Body of pancreas (tissue), 4 donors: ENCODE results near the gene GON4L.

Experiments
- POLR2A ChIP-seq, 3 donors: fragments of 450-650 bp; IDR thresholded peaks; one replicate each; pipeline ENCODE4 v1.6.1; 2016; ENCODE audit warnings: antibody characterized with exemption in 3 of 3, mild to moderate bottlenecking in 2 of 3
- TF ChIP-seq, protein P1 (sequence below), 7 experiments: fragments of 450-650 bp in 4 of 7; fragments of 200-600 bp in 3 of 7; sonication (generic) in 3 of 7; IDR thresholded peaks; one replicate each; pipeline ENCODE4 v1.5.1; 2016 to 2019; ENCODE audit warnings: antibody characterized with exemption in 7 of 7

DNA sequence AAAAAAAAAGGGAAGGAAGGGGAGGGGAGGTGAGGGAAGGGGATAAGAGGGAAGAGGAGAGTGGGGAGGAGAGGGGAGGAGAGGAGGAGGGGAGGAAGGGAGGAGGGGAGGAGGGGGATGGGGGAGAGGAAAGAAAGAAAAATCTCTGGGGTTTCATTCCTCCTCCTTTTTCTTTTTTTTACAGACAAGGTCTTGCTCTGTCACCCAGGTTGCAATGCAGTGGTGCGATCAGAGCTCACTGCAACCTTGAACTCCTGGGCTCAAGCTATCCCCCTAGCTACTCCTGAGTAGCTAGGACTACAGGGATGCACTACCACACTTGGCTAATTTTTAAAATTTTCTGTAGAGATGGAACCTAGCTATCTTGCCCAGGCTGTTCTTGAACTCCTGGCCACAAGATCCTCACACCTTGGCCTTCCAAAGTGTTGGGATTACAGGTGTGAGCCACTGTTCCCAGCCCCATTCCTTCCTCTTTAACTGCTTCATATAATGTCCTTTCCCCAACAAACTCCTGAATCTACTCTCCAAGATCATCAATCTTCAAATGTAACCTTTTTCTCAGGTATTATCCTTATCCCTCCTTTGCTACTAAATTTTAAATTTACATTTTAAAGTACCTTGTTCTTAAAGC is 23.2 kb downstream of the GON4L start:
- TF ChIP-seq, protein P1, sequence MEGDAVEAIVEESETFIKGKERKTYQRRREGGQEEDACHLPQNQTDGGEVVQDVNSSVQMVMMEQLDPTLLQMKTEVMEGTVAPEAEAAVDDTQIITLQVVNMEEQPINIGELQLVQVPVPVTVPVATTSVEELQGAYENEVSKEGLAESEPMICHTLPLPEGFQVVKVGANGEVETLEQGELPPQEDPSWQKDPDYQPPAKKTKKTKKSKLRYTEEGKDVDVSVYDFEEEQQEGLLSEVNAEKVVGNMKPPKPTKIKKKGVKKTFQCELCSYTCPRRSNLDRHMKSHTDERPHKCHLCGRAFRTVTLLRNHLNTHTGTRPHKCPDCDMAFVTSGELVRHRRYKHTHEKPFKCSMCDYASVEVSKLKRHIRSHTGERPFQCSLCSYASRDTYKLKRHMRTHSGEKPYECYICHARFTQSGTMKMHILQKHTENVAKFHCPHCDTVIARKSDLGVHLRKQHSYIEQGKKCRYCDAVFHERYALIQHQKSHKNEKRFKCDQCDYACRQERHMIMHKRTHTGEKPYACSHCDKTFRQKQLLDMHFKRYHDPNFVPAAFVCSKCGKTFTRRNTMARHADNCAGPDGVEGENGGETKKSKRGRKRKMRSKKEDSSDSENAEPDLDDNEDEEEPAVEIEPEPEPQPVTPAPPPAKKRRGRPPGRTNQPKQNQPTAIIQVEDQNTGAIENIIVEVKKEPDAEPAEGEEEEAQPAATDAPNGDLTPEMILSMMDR (IDR thresholded peaks at IDR 0.05), result no peak
- no peak for TF ChIP-seq POLR2A (IDR thresholded peaks at IDR 0.05)
